IPS-18a (cell line): ENCODE measurements around the gene POU4F1.
"Not testable (repeated sequence)": the region's sequence is repeated elsewhere in the genome, so short reads cannot be mapped to it uniquely, and the experiment has no call there.

Experiments
- H3K27ac ChIP-seq: one replicate; pipeline ENCODE4 v1.5.1; 2013; ENCODE audit warnings: low read length
- H3K27me3 ChIP-seq: one replicate; pipeline ENCODE4 v1.6.1; 2013; ENCODE audit warnings: mild to moderate bottlenecking, low read length; ENCODE audit not compliant: control insufficient read depth, insufficient read depth
- H3K36me3 ChIP-seq: one replicate; pipeline ENCODE4 v1.6.1; 2013; ENCODE audit warnings: low read depth, low read length; ENCODE audit not compliant: control insufficient read depth
- H3K4me1 ChIP-seq: one replicate; pipeline ENCODE4 v1.6.1; 2013; ENCODE audit warnings: low read depth, low read length; ENCODE audit not compliant: control insufficient read depth
- H3K4me3 ChIP-seq: one replicate; pipeline ENCODE4 v1.5.1; 2013; ENCODE audit warnings: low read length
- H3K9ac ChIP-seq: one replicate; pipeline ENCODE4 v1.6.1; 2013; ENCODE audit warnings: mild to moderate bottlenecking, low read length, moderate library complexity
- H3K9me3 ChIP-seq: one replicate; pipeline ENCODE4 v1.6.1; 2013; ENCODE audit warnings: low read depth, low read length; ENCODE audit not compliant: control insufficient read depth

Gene POU4F1, protein sequence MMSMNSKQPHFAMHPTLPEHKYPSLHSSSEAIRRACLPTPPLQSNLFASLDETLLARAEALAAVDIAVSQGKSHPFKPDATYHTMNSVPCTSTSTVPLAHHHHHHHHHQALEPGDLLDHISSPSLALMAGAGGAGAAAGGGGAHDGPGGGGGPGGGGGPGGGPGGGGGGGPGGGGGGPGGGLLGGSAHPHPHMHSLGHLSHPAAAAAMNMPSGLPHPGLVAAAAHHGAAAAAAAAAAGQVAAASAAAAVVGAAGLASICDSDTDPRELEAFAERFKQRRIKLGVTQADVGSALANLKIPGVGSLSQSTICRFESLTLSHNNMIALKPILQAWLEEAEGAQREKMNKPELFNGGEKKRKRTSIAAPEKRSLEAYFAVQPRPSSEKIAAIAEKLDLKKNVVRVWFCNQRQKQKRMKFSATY

DNA sequence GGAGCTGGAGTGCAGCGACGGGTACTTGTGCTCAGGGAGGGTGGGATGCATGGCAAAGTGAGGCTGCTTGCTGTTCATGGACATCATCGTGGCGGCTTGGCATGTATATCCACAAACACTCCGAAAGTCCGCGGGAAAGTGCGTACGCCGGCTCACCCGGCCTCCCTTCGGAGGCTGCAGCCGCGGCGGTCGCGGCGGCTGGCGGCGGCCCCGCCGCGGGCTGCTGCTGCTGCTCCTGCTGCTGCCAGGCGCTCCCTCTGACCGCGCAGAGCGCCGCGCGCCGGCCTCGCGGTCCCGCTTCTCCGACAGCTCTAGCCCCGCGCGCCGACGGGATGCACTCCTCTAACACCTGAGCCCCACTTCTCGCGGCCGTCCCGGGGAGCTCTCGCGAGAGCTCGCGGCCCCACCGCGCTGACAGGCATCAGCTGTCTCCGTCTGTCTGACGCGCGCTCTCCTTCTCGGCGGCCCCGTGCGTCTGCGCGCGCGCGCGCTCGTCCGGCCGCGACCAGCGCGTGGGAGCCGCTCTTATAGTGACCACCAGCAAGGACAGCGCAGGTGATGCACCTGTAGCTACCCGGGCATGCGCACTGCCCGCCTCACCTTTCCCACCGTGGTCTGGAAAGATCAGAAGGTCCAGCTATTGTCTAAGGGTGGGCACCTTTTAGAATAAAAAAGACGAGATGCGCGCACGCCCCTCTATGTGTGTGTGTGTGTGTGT is at the start of gene POU4F1:
Gene POU4F1, minus strand, starts transcription at position 313 of the 718 bp plus-strand sequence. Its CDS starts 226 bp downstream, at position 87.
- peaks cover 30% of the 10 kb centered on the region for H3K4me1 ChIP-seq
- peak within 1 kb of the TSS; percentile 54 for H3K4me3 ChIP-seq
- H3K36me3 ChIP-seq, result no peaks in the 10 kb centered on the region
- no peak within 1 kb of the TSS for H3K9ac ChIP-seq
- H3K9me3 ChIP-seq, result no peaks in the 10 kb centered on the region
- H3K27ac ChIP-seq, result no peak within 1 kb of the TSS
- H3K27me3 ChIP-seq, result peaks cover 97% of the 10 kb centered on the region

DNA sequence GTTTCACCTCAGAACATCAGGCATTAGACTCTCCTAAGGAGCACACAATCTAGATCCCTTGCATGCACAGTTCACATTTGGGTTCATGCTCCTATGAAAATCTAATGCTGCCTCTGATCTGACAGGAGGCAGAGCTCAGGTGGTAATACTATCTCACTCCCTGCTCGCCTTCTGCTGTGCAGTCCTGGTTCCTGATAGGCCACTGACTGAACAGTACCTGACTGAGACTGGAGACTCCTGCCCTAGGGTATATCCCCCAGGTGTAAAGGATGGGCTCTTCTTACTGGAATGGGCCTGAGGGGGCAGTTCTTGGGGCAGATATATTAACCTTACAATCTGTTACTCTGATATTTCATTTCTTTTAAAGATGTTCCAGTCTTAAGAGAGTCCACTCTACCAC is 49.3 kb upstream of the POU4F1 start:
- H3K4me1 ChIP-seq, result peaks cover 27% of the 10 kb centered on the region
- no peaks in the 10 kb centered on the region for H3K9me3 ChIP-seq
- H3K4me3 ChIP-seq, result no peak overlapping the region
- H3K27me3 ChIP-seq, result peaks cover 20% of the 10 kb centered on the region
- H3K27ac ChIP-seq, result no peak overlapping the region
- H3K36me3 ChIP-seq, result no peaks in the 10 kb centered on the region
- H3K9ac ChIP-seq, result no peak overlapping the region

DNA sequence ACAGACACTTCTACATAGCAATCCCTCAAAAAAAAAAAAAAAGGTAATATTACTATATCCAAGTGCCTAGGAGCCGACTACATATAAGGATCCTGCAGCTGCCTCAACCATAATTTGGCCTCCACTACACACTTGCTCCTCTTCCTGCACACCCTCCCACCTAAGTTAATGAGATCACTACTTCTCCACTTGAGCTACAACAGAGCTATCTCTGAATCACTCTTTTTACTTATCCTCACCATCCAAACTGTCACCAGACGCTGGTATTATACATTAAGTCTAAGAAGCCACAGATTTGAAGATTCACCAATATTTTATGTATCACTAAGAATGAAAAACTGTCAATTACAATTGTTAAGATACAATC is 47.3 kb upstream of the POU4F1 start:
- H3K9ac ChIP-seq, result no peak overlapping the region

DNA sequence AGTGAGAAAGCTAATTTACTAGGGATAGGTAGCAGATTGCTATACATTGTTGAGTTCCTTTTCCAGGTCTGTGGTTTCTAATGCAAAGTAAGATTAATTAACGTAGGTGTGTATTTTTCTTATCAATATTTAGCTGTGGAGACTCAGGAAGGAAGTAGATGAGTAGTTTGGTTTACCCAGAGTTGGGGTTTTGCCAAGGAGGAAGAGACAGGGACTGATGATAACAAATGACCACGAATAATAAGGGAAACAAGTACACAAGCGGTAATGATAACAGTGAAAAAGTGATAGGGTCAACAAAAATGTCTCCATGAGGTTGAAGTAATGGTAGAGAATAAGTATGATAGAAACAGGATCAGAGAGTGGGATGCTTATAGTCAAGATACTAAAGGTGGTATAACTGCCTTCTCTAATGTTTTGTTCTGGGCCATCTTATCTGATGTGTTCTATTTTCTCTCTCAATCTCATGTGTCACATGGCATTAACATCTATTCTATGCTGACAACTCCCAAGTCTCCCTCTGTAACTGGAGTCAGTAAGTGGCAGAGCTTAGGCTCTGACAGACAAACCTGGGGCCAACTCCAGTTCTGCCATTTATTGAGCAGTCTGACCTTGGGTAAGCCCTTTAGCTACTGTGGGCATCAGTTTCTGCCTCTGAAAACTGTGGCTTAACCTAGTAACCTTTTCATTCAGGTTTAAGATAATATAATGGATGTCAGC is 46.8 kb upstream of the POU4F1 start:
- no peaks in the 10 kb centered on the region for H3K36me3 ChIP-seq
- H3K27me3 ChIP-seq, result no peaks in the 10 kb centered on the region
- H3K4me1 ChIP-seq, result peaks cover 9% of the 10 kb centered on the region
- H3K4me3 ChIP-seq, result no peak overlapping the region
- no peak overlapping the region for H3K27ac ChIP-seq
- H3K9ac ChIP-seq, result no peak overlapping the region
- no peaks in the 10 kb centered on the region for H3K9me3 ChIP-seq

More for the DNA sequence above, 47.3 kb upstream of the POU4F1 start:
- peaks cover 12% of the 10 kb centered on the region for H3K4me1 ChIP-seq
- H3K9me3 ChIP-seq, result no peaks in the 10 kb centered on the region
- peaks cover 4% of the 10 kb centered on the region for H3K27me3 ChIP-seq
- H3K27ac ChIP-seq, result no peak overlapping the region
- no peak overlapping the region for H3K4me3 ChIP-seq
- H3K36me3 ChIP-seq, result no peaks in the 10 kb centered on the region

DNA sequence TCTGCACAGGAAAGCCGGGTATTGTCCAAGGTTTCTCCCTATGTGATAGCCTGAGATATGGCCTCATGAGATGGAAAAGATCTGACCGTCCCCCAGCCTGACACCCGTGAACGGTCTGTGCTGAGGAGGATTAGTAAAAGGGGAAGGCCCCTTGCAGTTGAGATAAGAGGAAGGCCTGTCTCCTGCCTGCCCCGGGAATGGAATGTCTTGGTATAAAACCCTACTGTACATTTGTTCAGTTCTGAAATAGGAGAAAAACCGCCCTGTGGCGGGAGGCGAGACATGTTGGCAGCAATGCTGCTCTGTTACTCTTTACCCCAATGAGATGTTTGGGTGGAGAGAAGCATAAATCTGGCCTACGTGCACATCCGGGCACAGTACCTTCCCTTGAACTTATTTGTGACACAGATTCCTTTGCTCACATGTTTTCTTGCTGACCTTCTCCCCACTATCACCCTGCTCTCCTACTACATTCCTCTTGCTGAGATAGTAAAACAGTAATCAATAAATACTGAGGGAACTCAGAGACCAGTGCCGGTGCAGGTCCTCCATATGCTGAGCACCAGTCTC is 43.8 kb upstream of the POU4F1 start:
- H3K9ac ChIP-seq, H3K27ac ChIP-seq, H3K27me3 ChIP-seq, H3K4me1 ChIP-seq, H3K9me3 ChIP-seq, H3K36me3 ChIP-seq, H3K4me3 ChIP-seq: not testable (repeated sequence)

DNA sequence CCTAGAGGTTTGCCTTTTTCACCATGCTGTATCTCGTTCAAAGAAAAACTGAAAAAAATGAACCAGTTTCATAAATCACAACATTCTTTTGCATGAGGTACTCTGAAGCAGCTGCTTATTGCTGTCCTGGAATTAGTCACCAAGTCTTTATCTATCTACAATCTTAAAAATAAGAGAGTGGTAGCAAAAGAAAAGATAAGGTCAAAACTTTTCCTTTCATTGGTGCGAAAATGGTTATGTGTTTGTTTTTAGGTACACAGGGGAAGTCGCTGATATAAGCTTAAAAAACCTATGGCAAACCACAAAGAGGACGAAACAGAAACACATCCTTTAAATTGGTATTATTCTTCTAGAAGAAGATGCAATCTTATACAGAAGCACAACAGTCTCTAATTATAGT is 34.9 kb upstream of the POU4F1 start:
- Histone ChIP-seq H3K9me3 (no peaks in the 10 kb centered on the region), H3K4me1 (no peaks in the 10 kb centered on the region), H3K9ac (no peak overlapping the region), H3K27me3 (no peaks in the 10 kb centered on the region), H3K4me3 (no peak overlapping the region), H3K36me3 (peaks cover 59% of the 10 kb centered on the region), H3K27ac (no peak overlapping the region)

DNA sequence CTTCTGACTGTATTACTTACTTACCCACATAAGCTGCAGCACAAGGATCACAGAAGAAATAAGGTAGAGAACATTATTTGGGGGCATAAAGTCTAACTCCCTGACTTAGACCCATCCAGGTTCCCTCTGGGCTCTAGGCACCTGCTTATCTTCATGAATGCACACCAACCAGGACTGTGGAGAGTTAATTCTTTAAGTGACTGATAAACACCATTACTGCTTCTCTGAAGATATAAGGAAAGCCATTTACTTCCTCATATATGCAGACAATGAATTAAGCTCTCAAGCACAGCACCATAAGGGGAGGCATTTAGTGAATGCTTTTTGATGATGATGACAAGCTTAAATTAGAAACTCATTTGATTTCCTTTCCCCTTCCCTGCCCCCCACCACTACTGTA is 33.1 kb upstream of the POU4F1 start:
- peaks cover 73% of the 10 kb centered on the region for H3K36me3 ChIP-seq

DNA sequence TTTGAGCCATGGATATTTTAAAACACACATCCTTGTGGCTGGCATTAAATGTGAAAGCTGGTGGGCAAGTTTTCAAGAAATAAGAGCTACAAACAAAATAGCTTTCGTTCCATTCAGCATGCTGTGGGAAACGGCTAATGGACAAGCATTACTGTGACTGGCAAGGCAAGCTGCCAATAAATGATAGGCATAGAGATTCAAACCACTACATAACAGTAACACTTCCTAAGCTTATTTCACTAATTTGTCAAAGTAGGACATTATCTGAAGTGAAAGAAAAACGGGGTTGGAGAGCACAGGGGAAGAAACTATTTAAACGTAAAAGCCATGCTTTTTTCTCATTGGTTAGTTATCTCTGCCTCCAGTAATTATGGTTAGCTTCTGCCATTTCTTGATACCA is 29.6 kb upstream of the POU4F1 start:
- H3K9me3 ChIP-seq, result no peaks in the 10 kb centered on the region
- no peak overlapping the region for H3K9ac ChIP-seq
- no peaks in the 10 kb centered on the region for H3K27me3 ChIP-seq
- peaks cover 57% of the 10 kb centered on the region for H3K36me3 ChIP-seq
- no peak overlapping the region for H3K4me3 ChIP-seq
- H3K4me1 ChIP-seq, result no peaks in the 10 kb centered on the region
- H3K27ac ChIP-seq, result no peak overlapping the region

More for the DNA sequence above, 33.1 kb upstream of the POU4F1 start:
- H3K4me1 ChIP-seq, result no peaks in the 10 kb centered on the region
- H3K4me3 ChIP-seq, result no peak overlapping the region
- no peaks in the 10 kb centered on the region for H3K9me3 ChIP-seq
- no peaks in the 10 kb centered on the region for H3K27me3 ChIP-seq
- H3K27ac ChIP-seq, result no peak overlapping the region
- H3K9ac ChIP-seq, result no peak overlapping the region

DNA sequence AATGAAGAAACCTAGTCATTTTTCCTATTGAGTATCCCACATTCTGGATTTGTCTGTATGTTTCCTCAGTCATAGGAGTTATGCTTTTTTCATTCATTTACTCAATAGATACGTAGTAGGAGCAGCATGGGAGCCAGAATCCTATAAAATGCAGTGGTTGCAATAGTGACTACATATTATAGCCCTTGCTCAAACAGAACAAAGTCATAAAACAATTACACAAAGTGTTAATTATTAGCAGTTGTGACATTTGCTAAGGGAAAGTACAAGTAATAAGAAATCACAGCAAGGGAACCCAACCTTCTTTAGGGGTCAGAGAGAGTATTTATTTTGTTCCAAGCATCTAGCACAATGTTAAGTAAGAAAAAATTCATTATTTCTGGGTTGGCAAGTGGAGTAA is 27.7 kb upstream of the POU4F1 start:
- no peak overlapping the region for H3K27ac ChIP-seq
- H3K4me3 ChIP-seq, result no peak overlapping the region
- H3K36me3 ChIP-seq, result peaks cover 39% of the 10 kb centered on the region
- no peak overlapping the region for H3K9ac ChIP-seq
- H3K27me3 ChIP-seq, result no peaks in the 10 kb centered on the region
- H3K9me3 ChIP-seq, result no peaks in the 10 kb centered on the region
- H3K4me1 ChIP-seq, result no peaks in the 10 kb centered on the region

DNA sequence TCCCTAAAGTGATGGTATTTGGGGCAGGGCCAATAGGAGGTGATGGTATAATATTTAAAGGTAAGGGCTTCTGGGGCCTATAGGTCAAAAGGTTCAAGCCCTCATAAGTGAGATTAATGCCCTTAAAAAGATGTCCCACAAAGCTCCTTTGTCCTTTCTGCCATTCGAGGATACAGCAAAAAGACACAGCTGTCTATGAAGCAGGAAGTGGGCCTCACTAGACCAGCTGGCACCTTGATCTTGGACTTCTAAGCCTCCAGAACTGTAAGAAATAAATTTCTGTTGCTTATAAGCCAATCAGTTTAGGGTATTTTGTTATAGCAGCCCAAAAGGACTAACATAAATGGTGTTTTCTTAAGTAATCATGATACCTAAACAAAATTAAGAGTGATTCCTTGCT is 27.2 kb upstream of the POU4F1 start:
- Histone ChIP-seq H3K4me1 (no peaks in the 10 kb centered on the region), H3K9me3 (no peaks in the 10 kb centered on the region), H3K27me3 (no peaks in the 10 kb centered on the region), H3K4me3 (no peak overlapping the region), H3K9ac (no peak overlapping the region), H3K36me3 (peaks cover 39% of the 10 kb centered on the region), H3K27ac (no peak overlapping the region)

DNA sequence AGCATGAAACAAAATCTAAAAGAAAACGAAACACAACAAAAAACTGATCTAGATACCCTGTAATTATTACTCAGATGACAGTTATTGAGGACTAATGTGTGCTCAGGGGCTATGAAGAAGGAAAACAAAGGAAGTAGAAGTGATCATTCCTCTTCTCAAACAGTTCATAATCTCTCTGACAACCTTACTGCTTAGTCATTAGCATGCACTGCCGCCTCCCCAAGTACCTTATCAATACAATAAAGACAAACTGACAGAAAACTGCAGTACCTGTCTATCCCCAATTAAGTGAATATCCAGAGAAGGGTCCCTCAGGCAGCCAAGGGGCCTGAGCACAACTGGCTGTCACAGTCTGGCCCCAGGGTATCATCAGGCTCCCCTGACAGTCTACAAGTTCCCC is 22.0 kb upstream of the POU4F1 start:
- no peaks in the 10 kb centered on the region for H3K4me1 ChIP-seq
- H3K9me3 ChIP-seq, result no peaks in the 10 kb centered on the region
- peaks cover 7% of the 10 kb centered on the region for H3K36me3 ChIP-seq
- no peak overlapping the region for H3K9ac ChIP-seq
- no peak overlapping the region for H3K27ac ChIP-seq
- no peaks in the 10 kb centered on the region for H3K27me3 ChIP-seq
- H3K4me3 ChIP-seq, result no peak overlapping the region
